ENCODE data around the gene PPP5C.
A peak's percentile ranks its signal among the peaks of the same experiment; 100 is the strongest.

Gene PPP5C

DNA sequence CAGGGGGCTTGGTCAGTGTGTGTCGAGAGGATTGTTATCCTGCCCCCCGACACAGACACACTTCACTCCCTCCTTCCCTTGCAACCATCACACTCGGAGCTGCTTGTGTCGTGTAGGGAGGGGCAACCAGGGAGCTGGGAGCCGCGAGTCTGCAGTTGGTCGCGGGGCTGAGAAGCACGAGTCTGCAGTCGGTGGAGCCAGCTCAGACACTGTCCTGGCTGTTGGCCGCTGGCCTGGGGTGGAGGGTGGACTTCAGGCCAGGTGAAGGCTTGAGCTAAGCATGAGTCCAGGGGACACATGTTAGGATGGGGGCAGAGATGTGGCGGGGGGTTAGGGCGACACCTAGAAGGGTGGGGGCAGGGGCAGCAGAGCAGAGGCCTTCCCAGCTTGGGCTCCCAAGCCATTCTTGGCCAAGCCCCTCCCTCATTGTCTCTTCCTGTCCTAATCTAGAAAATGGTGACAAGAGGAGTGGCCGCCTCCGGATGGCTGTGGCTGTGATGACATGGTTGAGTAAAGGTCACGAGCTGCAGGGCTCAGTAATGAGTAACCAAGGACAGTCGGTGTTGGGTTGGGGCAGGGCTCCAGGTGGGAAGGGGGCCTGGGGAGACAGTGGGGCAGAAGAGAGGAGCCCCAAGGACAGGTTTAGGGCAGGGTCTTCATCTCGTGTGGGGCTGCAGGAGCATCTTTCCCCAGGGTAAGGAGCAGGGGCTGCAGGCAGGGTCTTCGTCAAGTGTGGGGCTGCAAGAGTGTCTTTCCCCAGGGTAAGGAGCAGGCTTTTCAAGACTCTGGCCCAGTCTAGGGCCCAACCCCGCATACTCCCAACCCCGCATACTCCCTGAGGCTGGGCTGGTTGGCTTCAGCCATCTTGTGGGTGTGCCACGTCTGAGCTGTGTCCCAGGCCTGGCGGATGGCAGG, 8.6 kb downstream of the PPP5C start:
- Histone ChIP-seq H3K9ac (ENCODE audit: low read depth, low read length) (no peak overlapping the region), H3K4me3 (ENCODE audit: low read length) (no peak overlapping the region), H3K27ac (ENCODE audit: low read length) (no peak overlapping the region), H3K36me3 (ENCODE audit: insufficient read depth, low read depth, low read length) (peaks cover 82% of the 10 kb centered on the region), H3K27me3 (ENCODE audit: insufficient read depth, low read length) (no peaks in the 10 kb centered on the region), H3K4me1 (ENCODE audit: insufficient read depth, low read length) (no peaks in the 10 kb centered on the region), H3K9me3 (ENCODE audit: insufficient read depth, low read depth, low read length) (no peaks in the 10 kb centered on the region)

DNA sequence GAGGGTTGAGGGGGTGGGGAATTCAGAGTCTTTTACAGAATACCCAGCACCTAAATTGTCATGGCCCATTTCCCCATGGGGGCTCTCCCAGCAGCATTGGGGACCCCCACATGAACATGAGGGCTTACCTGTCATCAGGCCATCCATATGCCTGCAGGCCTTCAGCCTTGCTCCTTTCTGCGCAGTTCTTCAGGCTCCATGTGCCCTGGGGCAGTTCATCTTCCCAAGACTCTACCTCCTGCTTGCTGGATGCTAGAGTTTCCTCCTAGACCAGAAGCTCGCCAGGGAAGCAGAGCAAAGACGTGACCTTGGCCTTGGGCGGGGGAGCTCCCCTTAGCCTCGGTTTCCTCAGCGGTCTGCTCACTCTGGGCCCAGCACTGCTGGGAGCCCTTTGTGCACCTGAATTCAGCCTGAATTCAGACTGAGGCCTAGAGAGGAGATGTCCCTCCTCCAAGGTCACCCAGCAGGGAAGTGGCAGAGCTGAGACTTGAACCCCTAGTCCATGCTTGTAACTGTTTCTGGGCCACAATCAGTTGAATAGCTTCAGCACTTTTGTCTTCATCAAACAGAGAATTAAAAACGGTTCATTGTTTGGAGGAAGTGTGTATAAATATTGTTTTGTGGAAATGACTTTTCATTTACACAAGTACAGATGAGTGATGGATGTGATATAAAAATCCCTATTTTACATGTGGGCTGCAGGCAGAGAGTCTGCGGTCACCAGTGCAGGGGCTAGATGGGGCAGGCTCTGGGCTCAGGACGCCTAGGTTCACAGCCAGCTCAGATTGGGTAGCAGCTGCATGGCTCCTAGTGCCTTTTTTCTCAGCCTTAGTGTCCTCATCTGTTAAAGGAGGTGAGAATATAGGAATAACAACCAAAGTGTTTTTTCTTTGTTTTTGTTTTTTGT, 9.5 kb downstream of the PPP5C start:
- Histone ChIP-seq H3K27ac (ENCODE audit: low read length) (no peak overlapping the region), H3K36me3 (ENCODE audit: insufficient read depth, low read depth, low read length) (peaks cover 81% of the 10 kb centered on the region), H3K27me3 (ENCODE audit: insufficient read depth, low read length) (no peaks in the 10 kb centered on the region), H3K4me1 (ENCODE audit: insufficient read depth, low read length) (no peaks in the 10 kb centered on the region), H3K9me3 (ENCODE audit: insufficient read depth, low read depth, low read length) (no peaks in the 10 kb centered on the region), H3K9ac (ENCODE audit: low read depth, low read length) (no peak overlapping the region), H3K4me3 (ENCODE audit: low read length) (no peak overlapping the region)

DNA sequence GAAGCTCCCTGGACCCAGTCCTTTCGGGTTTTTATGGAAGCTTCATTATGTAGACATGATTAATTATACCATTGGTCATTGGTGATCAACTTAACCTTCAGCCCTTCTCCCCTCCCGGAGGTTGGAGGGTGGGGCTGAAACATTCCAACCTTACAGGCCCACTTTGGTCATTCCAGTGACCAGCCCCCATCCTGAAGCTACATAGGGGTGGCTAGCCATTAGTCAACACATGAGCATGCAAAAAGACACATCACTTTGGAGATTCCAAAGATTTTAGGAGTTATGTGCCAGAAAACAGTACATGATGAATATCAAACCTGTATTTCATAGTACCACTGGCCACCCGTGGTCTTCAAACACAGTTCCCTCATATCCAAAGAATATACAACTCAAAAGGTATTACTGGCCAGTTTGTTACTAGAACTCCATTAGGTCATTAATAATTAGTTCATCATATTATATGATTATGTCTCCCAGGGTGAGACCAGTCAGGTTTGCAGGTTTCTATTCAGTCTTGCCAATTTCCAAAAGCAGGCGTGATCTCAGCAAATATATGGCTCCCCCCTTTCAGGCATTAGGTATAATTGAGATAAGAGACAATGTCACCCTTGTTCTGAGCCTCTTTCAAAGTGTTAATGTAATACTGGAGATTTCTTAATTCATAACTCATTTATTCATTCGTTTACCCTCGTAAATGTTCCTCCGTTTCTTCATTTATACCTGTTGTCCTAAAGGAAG, 11.1 kb downstream of the PPP5C start:
- H3K27me3 ChIP-seq (ENCODE audit: insufficient read depth, low read length) = no peaks in the 10 kb centered on the region
- no peak overlapping the region for H3K9ac ChIP-seq (ENCODE audit: low read depth, low read length)
- no peaks in the 10 kb centered on the region for H3K9me3 ChIP-seq (ENCODE audit: insufficient read depth, low read depth, low read length)
- H3K36me3 ChIP-seq (ENCODE audit: insufficient read depth, low read depth, low read length) = peaks cover 77% of the 10 kb centered on the region
- H3K4me3 ChIP-seq (ENCODE audit: low read length) = no peak overlapping the region
- H3K27ac ChIP-seq (ENCODE audit: low read length) = no peak overlapping the region
- H3K4me1 ChIP-seq (ENCODE audit: insufficient read depth, low read length) = no peaks in the 10 kb centered on the region

DNA sequence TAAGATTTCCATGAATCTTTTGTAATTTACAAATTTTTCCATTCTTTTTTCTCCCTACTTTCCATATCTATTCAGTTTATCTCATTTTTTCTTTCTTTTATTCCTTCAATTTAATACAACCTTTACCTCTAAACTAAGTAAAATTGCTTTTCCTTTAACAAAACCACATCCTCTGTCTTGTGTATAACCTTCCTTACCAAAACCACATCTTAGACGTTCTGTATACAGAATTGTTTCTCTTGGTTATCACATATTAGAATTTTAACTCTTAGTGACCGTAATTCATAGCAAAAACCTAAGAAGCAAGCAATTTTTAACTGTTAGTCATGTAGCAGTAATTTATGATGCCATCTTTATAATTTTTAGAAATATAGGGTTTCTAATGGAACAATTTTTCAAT, 15.0 kb downstream of the PPP5C start:
- H3K27me3 ChIP-seq (ENCODE audit: insufficient read depth, low read length) = no peaks in the 10 kb centered on the region
- H3K27ac ChIP-seq (ENCODE audit: low read length) = no peak overlapping the region
- no peak overlapping the region for H3K4me3 ChIP-seq (ENCODE audit: low read length)
- peaks cover 70% of the 10 kb centered on the region for H3K36me3 ChIP-seq (ENCODE audit: insufficient read depth, low read depth, low read length)
- no peak overlapping the region for H3K9ac ChIP-seq (ENCODE audit: low read depth, low read length)
- no peaks in the 10 kb centered on the region for H3K9me3 ChIP-seq (ENCODE audit: insufficient read depth, low read depth, low read length)
- no peaks in the 10 kb centered on the region; the same call in 1 of the 2 replicates for H3K4me1 ChIP-seq (ENCODE audit: insufficient read depth, low read length)

DNA sequence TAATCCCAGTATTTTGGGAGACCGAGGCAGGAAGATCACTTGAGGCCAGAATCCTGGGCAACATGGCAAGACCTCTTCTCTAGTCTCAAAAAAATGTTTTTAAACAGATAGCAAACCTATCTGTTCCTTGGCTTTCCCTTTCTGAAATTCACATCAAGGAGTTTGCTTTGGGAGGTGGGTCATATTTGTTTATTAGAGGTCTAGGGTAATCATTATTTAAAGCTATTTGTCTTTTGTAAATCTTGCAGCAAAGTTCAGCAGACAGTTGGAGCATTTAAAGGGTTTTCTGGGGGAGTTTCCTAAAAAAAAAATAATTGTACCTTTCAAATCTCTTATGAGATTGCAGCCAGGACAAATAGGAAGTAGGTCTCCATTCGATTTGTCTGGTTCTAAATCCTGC, 17.5 kb downstream of the PPP5C start:
- Histone ChIP-seq H3K4me3 (ENCODE audit: low read length) (no peak overlapping the region), H3K9me3 (ENCODE audit: insufficient read depth, low read depth, low read length) (no peaks in the 10 kb centered on the region), H3K4me1 (ENCODE audit: insufficient read depth, low read length) (no peaks in the 10 kb centered on the region; the same call in 1 of the 2 replicates), H3K36me3 (ENCODE audit: insufficient read depth, low read depth, low read length) (peaks cover 65% of the 10 kb centered on the region), H3K9ac (ENCODE audit: low read depth, low read length) (no peak overlapping the region), H3K27ac (ENCODE audit: low read length) (no peak overlapping the region), H3K27me3 (ENCODE audit: insufficient read depth, low read length) (no peaks in the 10 kb centered on the region)

DNA sequence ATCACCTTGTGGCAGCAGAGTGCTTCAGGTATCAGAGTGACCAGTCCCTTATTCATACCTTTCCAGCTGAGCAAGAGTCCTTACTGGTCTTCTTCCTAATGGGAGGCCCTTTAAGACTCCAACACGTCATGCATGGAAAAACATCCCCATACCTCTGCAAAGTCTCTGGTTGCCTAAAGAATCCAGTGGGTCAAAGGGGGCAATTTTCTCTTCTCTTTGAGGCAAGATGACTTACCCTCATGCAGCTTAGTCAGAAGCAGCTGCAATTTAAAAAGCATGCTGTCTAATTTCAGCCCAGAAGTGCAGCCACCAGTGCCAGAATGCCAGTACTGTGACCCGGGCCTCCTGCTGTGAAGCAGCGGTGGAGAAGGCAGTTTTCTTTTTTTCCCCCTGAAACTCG, 18.7 kb downstream of the PPP5C start:
- Histone ChIP-seq H3K4me1 (ENCODE audit: insufficient read depth, low read length) (no peaks in the 10 kb centered on the region; the same call in 1 of the 2 replicates), H3K9ac (ENCODE audit: low read depth, low read length) (no peak overlapping the region), H3K27me3 (ENCODE audit: insufficient read depth, low read length) (no peaks in the 10 kb centered on the region), H3K4me3 (ENCODE audit: low read length) (no peak overlapping the region), H3K9me3 (ENCODE audit: insufficient read depth, low read depth, low read length) (no peaks in the 10 kb centered on the region), H3K27ac (ENCODE audit: low read length) (no peak overlapping the region), H3K36me3 (ENCODE audit: insufficient read depth, low read depth, low read length) (peaks cover 58% of the 10 kb centered on the region)

DNA sequence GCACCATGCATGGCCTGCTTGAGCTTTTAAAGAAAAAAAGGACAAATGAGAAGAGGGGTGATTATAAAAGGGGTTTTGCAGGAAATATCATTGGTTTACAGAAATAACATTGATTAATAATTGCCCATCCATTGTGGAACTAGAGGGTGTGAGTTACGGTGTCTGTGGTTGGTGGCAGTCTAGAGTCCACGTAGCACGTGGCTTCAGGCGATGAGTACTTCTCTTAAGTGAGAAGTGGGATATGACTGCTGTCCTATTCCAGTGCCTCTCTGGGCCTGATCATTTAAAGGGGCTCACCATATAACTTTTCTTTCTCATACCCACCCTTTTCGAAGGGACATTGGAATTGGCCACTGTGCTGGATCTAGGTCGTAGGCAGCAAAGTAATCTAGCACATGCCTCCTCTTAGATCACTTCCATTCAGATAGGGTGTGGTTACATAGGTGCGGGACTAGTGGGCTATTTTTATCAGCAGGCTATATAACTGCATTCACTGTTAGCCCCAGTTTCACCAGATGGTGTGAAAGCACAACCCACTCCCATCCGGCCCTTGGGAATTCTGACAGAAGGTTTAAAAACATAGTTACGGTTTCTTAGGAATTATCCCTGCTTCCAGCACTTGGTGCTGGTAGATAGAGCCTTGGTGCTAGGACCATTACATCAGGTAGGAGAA, 19.9 kb downstream of the PPP5C start:
- no peaks in the 10 kb centered on the region for H3K27me3 ChIP-seq (ENCODE audit: insufficient read depth, low read length)
- peaks cover 4% of the 10 kb centered on the region for H3K4me1 ChIP-seq (ENCODE audit: insufficient read depth, low read length)
- H3K9ac ChIP-seq (ENCODE audit: low read depth, low read length) = no peak overlapping the region
- H3K9me3 ChIP-seq (ENCODE audit: insufficient read depth, low read depth, low read length) = no peaks in the 10 kb centered on the region
- H3K27ac ChIP-seq (ENCODE audit: low read length) = no peak overlapping the region
- H3K36me3 ChIP-seq (ENCODE audit: insufficient read depth, low read depth, low read length) = peaks cover 54% of the 10 kb centered on the region
- H3K4me3 ChIP-seq (ENCODE audit: low read length) = no peak overlapping the region

DNA sequence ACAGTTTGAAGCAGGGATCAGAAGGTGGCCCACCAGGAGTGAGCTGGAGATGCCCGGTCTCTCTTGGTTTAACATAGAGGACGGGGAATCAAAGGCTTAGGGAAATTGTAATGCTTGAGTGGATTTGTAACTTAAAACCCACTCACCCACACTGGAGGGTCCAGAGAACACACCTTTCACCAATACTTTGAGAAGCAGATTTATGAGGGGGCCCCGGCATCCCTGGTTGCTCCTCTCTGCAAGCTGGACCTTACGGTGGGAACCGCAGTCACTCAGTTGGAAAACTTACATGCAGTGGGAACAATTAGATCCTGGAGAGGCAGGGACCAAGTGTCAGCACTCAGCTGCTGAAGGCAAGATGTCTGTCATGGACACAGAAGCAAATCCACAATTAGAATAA, 20.5 kb downstream of the PPP5C start:
- Histone ChIP-seq H3K4me1 (ENCODE audit: insufficient read depth, low read length) (peaks cover 8% of the 10 kb centered on the region), H3K27ac (ENCODE audit: low read length) (no peak overlapping the region), H3K9ac (ENCODE audit: low read depth, low read length) (no peak overlapping the region), H3K9me3 (ENCODE audit: insufficient read depth, low read depth, low read length) (no peaks in the 10 kb centered on the region), H3K4me3 (ENCODE audit: low read length) (no peak overlapping the region), H3K36me3 (ENCODE audit: insufficient read depth, low read depth, low read length) (peaks cover 48% of the 10 kb centered on the region), H3K27me3 (ENCODE audit: insufficient read depth, low read length) (no peaks in the 10 kb centered on the region)

DNA sequence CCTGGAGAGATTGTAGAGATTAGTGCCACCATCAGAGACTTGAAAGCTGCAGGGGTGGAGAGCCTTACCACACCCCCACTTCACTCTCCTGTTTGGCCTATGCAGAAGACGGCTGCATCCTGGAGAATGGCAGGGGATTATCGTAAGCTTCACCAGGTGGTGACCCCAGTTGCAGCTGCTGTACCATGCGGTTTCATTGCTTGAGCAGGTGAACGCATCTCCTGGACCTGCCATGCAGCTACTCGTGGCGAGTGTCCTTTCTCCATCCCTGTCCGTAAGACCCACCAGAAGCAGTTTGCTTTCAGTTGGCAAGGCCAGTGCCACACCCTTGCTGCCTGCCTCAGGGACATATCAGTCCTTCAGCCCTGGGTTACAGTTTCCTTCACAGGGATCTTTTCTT, 21.2 kb downstream of the PPP5C start:
- Histone ChIP-seq H3K36me3 (ENCODE audit: insufficient read depth, low read depth, low read length) (peaks cover 48% of the 10 kb centered on the region), H3K9ac (ENCODE audit: low read depth, low read length) (no peak overlapping the region), H3K27me3 (ENCODE audit: insufficient read depth, low read length) (no peaks in the 10 kb centered on the region), H3K4me1 (ENCODE audit: insufficient read depth, low read length) (peaks cover 14% of the 10 kb centered on the region), H3K4me3 (ENCODE audit: low read length) (no peak overlapping the region), H3K27ac (ENCODE audit: low read length) (no peak overlapping the region), H3K9me3 (ENCODE audit: insufficient read depth, low read depth, low read length) (no peaks in the 10 kb centered on the region)

DNA sequence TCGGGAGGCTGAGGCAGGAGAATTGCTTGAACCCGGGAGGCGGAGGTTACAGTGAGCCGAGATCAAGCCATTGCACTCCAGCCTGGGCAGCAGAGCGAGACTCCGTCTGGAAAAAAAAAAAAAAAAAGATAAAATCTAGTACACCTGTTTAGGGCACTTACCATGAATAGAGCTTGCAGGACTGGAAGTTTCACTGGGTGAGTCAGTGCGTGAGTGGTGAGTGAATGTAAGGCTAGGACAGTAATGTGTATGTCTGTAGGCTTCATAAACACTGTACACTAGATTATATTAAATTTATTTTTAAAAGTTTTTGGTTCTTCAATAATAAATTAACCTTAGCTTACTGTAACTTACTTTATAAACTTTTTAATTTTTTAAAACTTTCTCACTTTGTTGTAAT, 22.9 kb downstream of the PPP5C start:
- no peaks in the 10 kb centered on the region for H3K27me3 ChIP-seq (ENCODE audit: insufficient read depth, low read length)
- H3K36me3 ChIP-seq (ENCODE audit: insufficient read depth, low read depth, low read length) = peaks cover 35% of the 10 kb centered on the region
- no peak overlapping the region for H3K4me3 ChIP-seq (ENCODE audit: low read length)
- peaks cover 24% of the 10 kb centered on the region for H3K4me1 ChIP-seq (ENCODE audit: insufficient read depth, low read length)
- H3K27ac ChIP-seq (ENCODE audit: low read length) = no peak overlapping the region
- no peaks in the 10 kb centered on the region for H3K9me3 ChIP-seq (ENCODE audit: insufficient read depth, low read depth, low read length)
- no peak overlapping the region for H3K9ac ChIP-seq (ENCODE audit: low read depth, low read length)

DNA sequence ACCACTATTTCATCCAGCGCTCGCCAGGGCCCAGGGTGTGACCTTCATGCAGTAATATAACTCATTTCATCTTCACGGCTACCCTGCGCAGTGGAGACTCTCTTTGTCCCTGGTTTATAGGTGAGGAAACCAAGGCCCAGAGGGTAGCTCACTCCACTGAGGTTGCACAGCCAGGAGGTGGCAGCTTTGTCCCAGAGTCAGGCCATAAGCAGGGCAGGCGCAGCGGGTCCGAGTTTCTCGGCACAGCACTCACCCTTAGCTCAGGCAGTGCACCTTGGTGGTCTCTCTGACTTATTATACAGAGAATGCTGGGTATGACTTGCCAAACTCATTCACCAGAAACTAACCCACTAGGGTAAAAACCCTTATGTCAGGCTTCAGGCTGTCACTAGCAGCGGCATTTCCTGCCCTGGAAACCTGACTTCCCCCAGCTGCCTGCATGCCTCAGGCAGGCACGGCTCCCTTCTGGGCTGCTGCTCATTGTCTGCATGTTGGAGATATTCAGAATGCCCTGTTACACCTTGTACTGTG, 24.5 kb downstream of the PPP5C start:
- Histone ChIP-seq H3K27me3 (ENCODE audit: insufficient read depth, low read length) (no peaks in the 10 kb centered on the region), H3K9ac (ENCODE audit: low read depth, low read length) (peak overlapping the region; percentile 60; the same call in 1 of the 2 replicates), H3K36me3 (ENCODE audit: insufficient read depth, low read depth, low read length) (peaks cover 36% of the 10 kb centered on the region), H3K4me3 (ENCODE audit: low read length) (no peak overlapping the region), H3K4me1 (ENCODE audit: insufficient read depth, low read length) (peaks cover 24% of the 10 kb centered on the region), H3K27ac (ENCODE audit: low read length) (no peak overlapping the region), H3K9me3 (ENCODE audit: insufficient read depth, low read depth, low read length) (no peaks in the 10 kb centered on the region)

Data from iPS-20b (cell line).